ENCODE measurements around the gene MRGPRX3. TPM values are rescaled to one million over a fixed set of nuclear protein-coding genes. Genes with fewer than 3 reads are reported as not detected.

Gene MRGPRX3
- total RNA-seq, 3 donors from 2014 or later (not counting 1 experiment from before 2014, with no cell fraction given) = not detected

GRCh38 chr11:18171377-18172000 lies 39.1 kb downstream of the MRGPRX3 start:
- H3K36me3 Mint-ChIP-seq = no peaks in the 10 kb centered on the region
- Histone ChIP-seq H3K36me3 (ENCODE audit: control insufficient read depth, insufficient read depth, low read length) (no peaks in the 10 kb centered on the region), H3K27ac (ENCODE audit: low read length) (no peak overlapping the region), H3K27me3 (ENCODE audit: control insufficient read depth, insufficient read depth, low read length) (no peaks in the 10 kb centered on the region), H3K4me1 (ENCODE audit: control insufficient read depth, insufficient read depth, low read length) (no peaks in the 10 kb centered on the region), H3K4me3 (ENCODE audit: low read length) (no peak overlapping the region), H3K9me3 (ENCODE audit: control insufficient read depth, insufficient read depth, low read length) (no peaks in the 10 kb centered on the region)
- intact Hi-C loops (cut with micrococcal nuclease) = no loop called here
- DNase-seq (peak in 1 of 2 donors; percentile 30), ATAC-seq (no peak)
- no peaks in the 10 kb centered on the region for H3K4me1 Mint-ChIP-seq
- TF ChIP-seq CTCF (IDR thresholded peaks at IDR 0.05) = no peak
- H3K27me3 Mint-ChIP-seq (ENCODE audit: low read depth in 2 of 2) = peaks cover 21 to 38% of the 10 kb centered on the region in 2 donors
- H3K4me3 Mint-ChIP-seq = no peak overlapping the region
- 71% methylated on average over 3 of the region's 4 CpGs for WGBS (ENCODE audit: insufficient coverage)
- no peak overlapping the region for H3K27ac Mint-ChIP-seq
- no peaks in the 10 kb centered on the region for H3K9me3 Mint-ChIP-seq

GRCh38 chr11:18172666-18173065 lies 40.3 kb downstream of the MRGPRX3 start, which contains the start of gene MRGPRX4:
TSS of gene MRGPRX4 (plus strand) at chr11:18172837. CDS start at chr11:18173257, 420 bp downstream.
- Histone ChIP-seq H3K36me3 (ENCODE audit: control insufficient read depth, insufficient read depth, low read length) (no peaks in the 10 kb centered on the region), H3K9me3 (ENCODE audit: control insufficient read depth, insufficient read depth, low read length) (no peaks in the 10 kb centered on the region), H3K27me3 (ENCODE audit: control insufficient read depth, insufficient read depth, low read length) (no peaks in the 10 kb centered on the region), H3K27ac (ENCODE audit: low read length) (no peak within 1 kb of the TSS), H3K4me1 (ENCODE audit: control insufficient read depth, insufficient read depth, low read length) (no peaks in the 10 kb centered on the region), H3K4me3 (ENCODE audit: low read length) (no peak within 1 kb of the TSS)
- ATAC-seq = no peak
- no peaks in the 10 kb centered on the region for H3K9me3 Mint-ChIP-seq
- H3K27ac Mint-ChIP-seq = no peak within 1 kb of the TSS
- no peaks in the 10 kb centered on the region for H3K4me1 Mint-ChIP-seq
- DNase-seq = no peak
- H3K36me3 Mint-ChIP-seq = no peaks in the 10 kb centered on the region
- H3K4me3 Mint-ChIP-seq = no peak within 1 kb of the TSS
- WGBS (ENCODE audit: insufficient coverage) = 77% methylated on average over 3 of the region's 3 CpGs
- intact Hi-C loops (cut with micrococcal nuclease) = no loop called here
- H3K27me3 Mint-ChIP-seq (ENCODE audit: low read depth in 2 of 2) = peaks cover 15 to 32% of the 10 kb centered on the region in 2 donors
- no peak for TF ChIP-seq CTCF (IDR thresholded peaks at IDR 0.05)

GRCh38 chr11:18173225-18173866 lies 41.0 kb downstream of the MRGPRX3 start:
- H3K4me3 Mint-ChIP-seq = no peak overlapping the region
- H3K27ac ChIP-seq (ENCODE audit: low read length) = no peak overlapping the region
- H3K4me1 Mint-ChIP-seq = no peaks in the 10 kb centered on the region
- H3K36me3 Mint-ChIP-seq = no peaks in the 10 kb centered on the region
- intact Hi-C loops (cut with micrococcal nuclease) = no loop called here
- no peaks in the 10 kb centered on the region for H3K4me1 ChIP-seq (ENCODE audit: control insufficient read depth, insufficient read depth, low read length)
- H3K9me3 Mint-ChIP-seq = no peaks in the 10 kb centered on the region
- no peaks in the 10 kb centered on the region for H3K27me3 ChIP-seq (ENCODE audit: control insufficient read depth, insufficient read depth, low read length)
- no peaks in the 10 kb centered on the region for H3K9me3 ChIP-seq (ENCODE audit: control insufficient read depth, insufficient read depth, low read length)
- H3K27ac Mint-ChIP-seq = no peak overlapping the region
- ATAC-seq = no peak
- no peak for TF ChIP-seq CTCF (IDR thresholded peaks at IDR 0.05)
- no peak for DNase-seq
- 78% methylated on average over 28 of the region's 28 CpGs for WGBS (ENCODE audit: insufficient coverage)
- peaks cover 15 to 38% of the 10 kb centered on the region in 2 donors for H3K27me3 Mint-ChIP-seq (ENCODE audit: low read depth in 2 of 2)
- H3K4me3 ChIP-seq (ENCODE audit: low read length) = no peak overlapping the region
- H3K36me3 ChIP-seq (ENCODE audit: control insufficient read depth, insufficient read depth, low read length) = no peaks in the 10 kb centered on the region

Other genes with a start within 250 kb of the MRGPRX3 start
- 10 to 100 TPM; 67.5 to 78.6 (median 69.4) TPM for gene SERGEF, start 119.5 kb upstream of the MRGPRX3 start, total RNA-seq
- 1 to 10 TPM; 1.1 to 1.4 (median 1.3) TPM for gene TPH1, start 86.3 kb upstream of the MRGPRX3 start, total RNA-seq
- 10 to 100 TPM; 27.8 to 32.7 (median 29.5) TPM for gene SAAL1, start 26.5 kb upstream of the MRGPRX3 start, total RNA-seq
- not detected for gene MRGPRX4, start 40.3 kb downstream of the MRGPRX3 start, total RNA-seq
- under 1 TPM in 1 of 3 donors, not detected in 2; 0.54 TPM for gene SAA4, start 104.2 kb downstream of the MRGPRX3 start, total RNA-seq
- gene SAA2, start 116.1 kb downstream of the MRGPRX3 start, total RNA-seq = not detected
- not detected for gene SAA1, start 133.7 kb downstream of the MRGPRX3 start, total RNA-seq
- 10 to 100 TPM; 11.5 to 14.5 (median 14.0) TPM for gene HPS5, start 189.6 kb downstream of the MRGPRX3 start, total RNA-seq
- 10 to 100 TPM; 18.4 to 31.5 (median 22.4) TPM for gene GTF2H1, start 190.0 kb downstream of the MRGPRX3 start, total RNA-seq

All from natural killer cell (primary cell).